Vagina (tissue), 2 donors: ENCODE data around the gene OGFOD2.

Experiments used
- POLR2A ChIP-seq, 2 donors: fragments of 450-650 bp; IDR thresholded peaks; one replicate each; pipeline ENCODE4 v1.6.1; 2017; ENCODE audit warnings: antibody characterized with exemption in 2 of 2, mild to moderate bottlenecking in 2 of 2, moderate library complexity in 2 of 2
- TF ChIP-seq, protein P1 (sequence below), 3 experiments: fragments of 450-650 bp in 2 of 3; fragments of 200-600 bp in 1 of 3; sonication (generic) in 1 of 3; IDR thresholded peaks; one replicate each; pipeline ENCODE4 v1.5.1; 2017 to 2019; ENCODE audit warnings: antibody characterized with exemption in 3 of 3, mild to moderate bottlenecking in 2 of 3, moderate library complexity in 2 of 3

DNA sequence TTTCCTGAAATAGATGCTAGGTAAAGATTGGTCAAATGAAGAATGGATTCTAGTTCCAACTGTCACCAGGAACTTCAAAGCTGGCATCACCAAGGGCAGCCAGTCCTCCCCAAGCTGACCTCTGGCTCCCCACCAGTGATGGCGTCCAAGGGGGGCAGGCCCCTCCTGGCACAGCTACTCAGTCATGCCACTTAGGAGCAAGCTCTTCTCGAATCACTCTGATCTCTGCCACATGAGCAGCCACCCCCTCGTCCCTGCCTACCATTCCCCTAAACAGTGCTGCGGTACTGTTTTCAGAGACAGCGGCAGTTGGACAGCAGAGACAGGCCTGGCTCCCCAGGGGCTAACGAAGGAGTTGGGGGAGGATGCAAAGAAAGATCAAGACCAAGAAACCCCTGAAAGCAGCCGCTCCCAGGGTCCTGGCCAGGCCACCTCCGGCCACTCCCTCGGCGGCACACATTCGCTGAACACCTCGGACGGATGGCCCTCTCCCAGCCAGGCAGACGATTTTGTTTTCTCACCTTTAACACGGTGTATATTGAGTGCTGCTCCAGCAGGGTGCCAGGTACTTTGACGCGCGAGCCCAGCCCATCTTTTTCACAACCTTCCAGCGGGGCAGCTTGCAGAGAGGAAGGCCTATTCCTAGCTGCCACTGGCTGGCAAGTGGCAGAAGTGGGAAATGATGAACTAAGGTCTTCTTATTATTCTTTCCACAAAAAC, 52.8 kb downstream of the OGFOD2 start:
- no peak for TF ChIP-seq POLR2A (IDR thresholded peaks at IDR 0.05)
- TF ChIP-seq, protein P1, sequence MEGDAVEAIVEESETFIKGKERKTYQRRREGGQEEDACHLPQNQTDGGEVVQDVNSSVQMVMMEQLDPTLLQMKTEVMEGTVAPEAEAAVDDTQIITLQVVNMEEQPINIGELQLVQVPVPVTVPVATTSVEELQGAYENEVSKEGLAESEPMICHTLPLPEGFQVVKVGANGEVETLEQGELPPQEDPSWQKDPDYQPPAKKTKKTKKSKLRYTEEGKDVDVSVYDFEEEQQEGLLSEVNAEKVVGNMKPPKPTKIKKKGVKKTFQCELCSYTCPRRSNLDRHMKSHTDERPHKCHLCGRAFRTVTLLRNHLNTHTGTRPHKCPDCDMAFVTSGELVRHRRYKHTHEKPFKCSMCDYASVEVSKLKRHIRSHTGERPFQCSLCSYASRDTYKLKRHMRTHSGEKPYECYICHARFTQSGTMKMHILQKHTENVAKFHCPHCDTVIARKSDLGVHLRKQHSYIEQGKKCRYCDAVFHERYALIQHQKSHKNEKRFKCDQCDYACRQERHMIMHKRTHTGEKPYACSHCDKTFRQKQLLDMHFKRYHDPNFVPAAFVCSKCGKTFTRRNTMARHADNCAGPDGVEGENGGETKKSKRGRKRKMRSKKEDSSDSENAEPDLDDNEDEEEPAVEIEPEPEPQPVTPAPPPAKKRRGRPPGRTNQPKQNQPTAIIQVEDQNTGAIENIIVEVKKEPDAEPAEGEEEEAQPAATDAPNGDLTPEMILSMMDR (IDR thresholded peaks at IDR 0.05): no peak
